Lower leg skin (tissue), 3 donors: ENCODE data around the gene CYP3A7.

Source experiments
- POLR2A ChIP-seq, 2 donors: fragments of 450-650 bp; IDR thresholded peaks; one replicate each; pipeline ENCODE4 v1.6.1; 2016 to 2017; ENCODE audit warnings: antibody characterized with exemption in 2 of 2, mild to moderate bottlenecking in 1 of 2, moderate library complexity in 1 of 2
- TF ChIP-seq, protein P1 (sequence below), 3 donors: fragments of 450-650 bp; IDR thresholded peaks; one replicate each; pipeline ENCODE4 v1.5.1; 2016; ENCODE audit warnings: antibody characterized with exemption in 3 of 3, mild to moderate bottlenecking in 3 of 3, moderate library complexity in 2 of 3

DNA sequence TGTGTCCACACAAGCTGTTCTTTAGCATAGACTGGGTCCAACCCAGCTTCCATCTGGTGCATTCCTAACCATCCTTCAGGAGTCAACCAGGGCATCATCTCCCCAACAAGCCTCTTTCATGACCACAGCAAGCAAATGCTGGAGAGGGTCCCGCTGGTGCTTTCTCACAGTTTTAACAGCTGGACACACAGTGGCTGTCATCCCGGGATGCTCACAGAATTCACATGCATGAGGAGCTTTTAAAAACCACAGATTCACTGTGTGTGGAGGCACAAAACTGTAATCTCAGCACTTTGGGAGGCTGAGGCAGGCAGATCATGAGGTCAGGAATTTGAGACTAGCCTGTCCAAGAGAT, 6.4 kb upstream of the CYP3A7 start:
- TF ChIP-seq, protein P1, sequence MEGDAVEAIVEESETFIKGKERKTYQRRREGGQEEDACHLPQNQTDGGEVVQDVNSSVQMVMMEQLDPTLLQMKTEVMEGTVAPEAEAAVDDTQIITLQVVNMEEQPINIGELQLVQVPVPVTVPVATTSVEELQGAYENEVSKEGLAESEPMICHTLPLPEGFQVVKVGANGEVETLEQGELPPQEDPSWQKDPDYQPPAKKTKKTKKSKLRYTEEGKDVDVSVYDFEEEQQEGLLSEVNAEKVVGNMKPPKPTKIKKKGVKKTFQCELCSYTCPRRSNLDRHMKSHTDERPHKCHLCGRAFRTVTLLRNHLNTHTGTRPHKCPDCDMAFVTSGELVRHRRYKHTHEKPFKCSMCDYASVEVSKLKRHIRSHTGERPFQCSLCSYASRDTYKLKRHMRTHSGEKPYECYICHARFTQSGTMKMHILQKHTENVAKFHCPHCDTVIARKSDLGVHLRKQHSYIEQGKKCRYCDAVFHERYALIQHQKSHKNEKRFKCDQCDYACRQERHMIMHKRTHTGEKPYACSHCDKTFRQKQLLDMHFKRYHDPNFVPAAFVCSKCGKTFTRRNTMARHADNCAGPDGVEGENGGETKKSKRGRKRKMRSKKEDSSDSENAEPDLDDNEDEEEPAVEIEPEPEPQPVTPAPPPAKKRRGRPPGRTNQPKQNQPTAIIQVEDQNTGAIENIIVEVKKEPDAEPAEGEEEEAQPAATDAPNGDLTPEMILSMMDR (IDR thresholded peaks at IDR 0.05), result no peak
- no peak for TF ChIP-seq POLR2A (IDR thresholded peaks at IDR 0.05)
